ENCODE measurements around the gene UNC13C. TPM values are rescaled to one million over a fixed set of nuclear protein-coding genes. Genes with fewer than 3 reads are reported as not detected.

UNC13C gene
- total and polyA plus RNA-seq, 8 donors = 0.03 to 6.4 (median 2.3) TPM; not detected in 3

DNA sequence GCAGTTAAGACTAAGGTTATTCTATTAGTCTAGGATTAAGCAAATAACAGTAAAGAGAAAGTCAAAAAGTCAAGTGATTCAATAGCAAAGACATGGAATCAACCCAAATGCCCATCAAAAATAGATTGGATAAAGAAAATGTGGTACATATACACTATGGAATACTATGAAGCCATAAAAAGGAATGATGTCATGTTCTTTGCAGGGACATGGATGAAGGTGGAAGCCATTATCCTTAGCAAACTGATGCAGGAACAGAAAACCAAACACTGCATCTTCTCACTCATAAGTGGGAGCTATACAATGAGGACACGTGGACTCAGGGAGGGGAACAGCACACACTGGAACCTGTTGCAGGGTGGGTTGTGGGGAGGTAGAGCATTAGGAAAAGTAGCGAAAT, 29.0 kb downstream of the UNC13C start:
- Histone ChIP-seq H3K27ac (no peak overlapping the region), H3K4me1 (no peaks in the 10 kb centered on the region), H3K4me3 (no peak overlapping the region), H3K36me3 (no peaks in the 10 kb centered on the region), H3K27me3 (no peaks in the 10 kb centered on the region), H3K9me3 (no peaks in the 10 kb centered on the region)
- WGBS, 5 donors = 75 to 95% (median 90%) methylated on average over 2 of the region's 2 CpGs
- intact Hi-C loops (cut with DNase I; ENCODE audit: low total_unique reads) = no loop called here
- TF ChIP-seq, protein P1, sequence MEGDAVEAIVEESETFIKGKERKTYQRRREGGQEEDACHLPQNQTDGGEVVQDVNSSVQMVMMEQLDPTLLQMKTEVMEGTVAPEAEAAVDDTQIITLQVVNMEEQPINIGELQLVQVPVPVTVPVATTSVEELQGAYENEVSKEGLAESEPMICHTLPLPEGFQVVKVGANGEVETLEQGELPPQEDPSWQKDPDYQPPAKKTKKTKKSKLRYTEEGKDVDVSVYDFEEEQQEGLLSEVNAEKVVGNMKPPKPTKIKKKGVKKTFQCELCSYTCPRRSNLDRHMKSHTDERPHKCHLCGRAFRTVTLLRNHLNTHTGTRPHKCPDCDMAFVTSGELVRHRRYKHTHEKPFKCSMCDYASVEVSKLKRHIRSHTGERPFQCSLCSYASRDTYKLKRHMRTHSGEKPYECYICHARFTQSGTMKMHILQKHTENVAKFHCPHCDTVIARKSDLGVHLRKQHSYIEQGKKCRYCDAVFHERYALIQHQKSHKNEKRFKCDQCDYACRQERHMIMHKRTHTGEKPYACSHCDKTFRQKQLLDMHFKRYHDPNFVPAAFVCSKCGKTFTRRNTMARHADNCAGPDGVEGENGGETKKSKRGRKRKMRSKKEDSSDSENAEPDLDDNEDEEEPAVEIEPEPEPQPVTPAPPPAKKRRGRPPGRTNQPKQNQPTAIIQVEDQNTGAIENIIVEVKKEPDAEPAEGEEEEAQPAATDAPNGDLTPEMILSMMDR (IDR thresholded peaks at IDR 0.05) = no peak
- no peak for TF ChIP-seq EP300 (IDR thresholded peaks at IDR 0.05)
- TF ChIP-seq POLR2AphosphoS5 (IDR thresholded peaks at IDR 0.05) = no peak
- no peak for TF ChIP-seq POLR2A (IDR thresholded peaks at IDR 0.05)
- no peak for DNase-seq

DNA sequence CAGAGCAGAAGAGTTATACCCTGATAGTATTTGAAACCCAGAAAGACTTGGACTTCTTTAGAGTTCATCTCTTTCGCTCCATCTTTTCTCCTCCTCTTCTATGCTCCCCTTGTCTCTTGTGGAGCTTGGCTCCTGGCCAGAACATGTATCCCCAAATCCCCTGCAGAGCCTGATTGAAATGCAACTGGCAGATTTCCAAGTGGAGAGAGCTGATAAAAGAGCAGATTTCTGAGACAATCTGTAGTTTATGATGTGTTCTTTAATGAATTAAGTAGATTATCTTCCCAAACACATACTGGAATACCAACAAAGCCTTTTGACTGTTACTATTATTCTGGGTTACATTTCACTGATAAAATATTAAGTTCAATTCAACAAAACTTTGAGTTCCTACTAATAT, 33.4 kb downstream of the UNC13C start:
- TF ChIP-seq, protein P1 (IDR thresholded peaks at IDR 0.05) = no peak
- TF ChIP-seq POLR2AphosphoS5 (IDR thresholded peaks at IDR 0.05) = no peak
- no peak for TF ChIP-seq EP300 (IDR thresholded peaks at IDR 0.05)
- no peak for TF ChIP-seq POLR2A (IDR thresholded peaks at IDR 0.05)
- H3K27ac ChIP-seq = no peak overlapping the region
- DNase-seq = no peak
- H3K9me3 ChIP-seq = no peaks in the 10 kb centered on the region
- intact Hi-C loops (cut with DNase I; ENCODE audit: low total_unique reads) = no loop called here
- H3K36me3 ChIP-seq = no peaks in the 10 kb centered on the region
- H3K27me3 ChIP-seq = no peaks in the 10 kb centered on the region
- no peak overlapping the region for H3K4me3 ChIP-seq
- no peaks in the 10 kb centered on the region for H3K4me1 ChIP-seq
- 69 to 95% (median 87%) methylated on average over 1 of the region's 1 CpG for WGBS, 5 donors

DNA sequence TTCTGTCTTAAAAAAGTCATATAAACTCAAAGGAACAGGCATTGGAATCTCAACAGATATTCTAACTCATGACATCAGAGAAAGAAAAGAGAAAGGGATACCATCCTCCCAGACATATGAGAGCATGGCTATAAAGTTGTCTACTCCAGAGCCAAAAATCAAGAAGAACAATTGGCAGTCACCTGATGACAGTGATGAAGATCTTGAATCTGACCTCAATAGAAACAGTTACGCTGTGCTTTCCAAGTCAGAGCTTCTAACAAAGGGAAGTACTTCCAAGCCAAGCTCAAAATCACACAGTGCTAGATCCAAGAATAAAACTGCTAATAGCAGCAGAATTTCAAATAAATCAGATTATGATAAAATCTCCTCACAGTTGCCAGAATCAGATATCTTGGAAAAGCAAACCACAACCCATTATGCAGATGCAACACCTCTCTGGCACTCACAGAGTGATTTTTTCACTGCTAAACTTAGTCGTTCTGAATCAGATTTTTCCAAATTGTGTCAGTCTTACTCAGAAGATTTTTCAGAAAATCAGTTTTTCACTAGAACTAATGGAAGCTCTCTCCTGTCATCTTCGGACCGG, 35.9 kb downstream of the UNC13C start:
- intact Hi-C loops (cut with DNase I; ENCODE audit: low total_unique reads) = no loop called here
- Histone ChIP-seq H3K36me3 (no peaks in the 10 kb centered on the region), H3K4me3 (no peak overlapping the region), H3K9me3 (no peaks in the 10 kb centered on the region), H3K27ac (no peak overlapping the region), H3K4me1 (no peaks in the 10 kb centered on the region), H3K27me3 (no peaks in the 10 kb centered on the region)
- TF ChIP-seq POLR2A (IDR thresholded peaks at IDR 0.05) (no peak), EP300 (IDR thresholded peaks at IDR 0.05) (no peak), POLR2AphosphoS5 (IDR thresholded peaks at IDR 0.05) (no peak)
- TF ChIP-seq, protein P1 (IDR thresholded peaks at IDR 0.05) = no peak
- DNase-seq = peak in 1 of 2 donors; percentile 3
- whole genome bisulfite sequencing, 5 donors = 67 to 84% (median 74%) methylated on average over 4 of the region's 4 CpGs

DNA sequence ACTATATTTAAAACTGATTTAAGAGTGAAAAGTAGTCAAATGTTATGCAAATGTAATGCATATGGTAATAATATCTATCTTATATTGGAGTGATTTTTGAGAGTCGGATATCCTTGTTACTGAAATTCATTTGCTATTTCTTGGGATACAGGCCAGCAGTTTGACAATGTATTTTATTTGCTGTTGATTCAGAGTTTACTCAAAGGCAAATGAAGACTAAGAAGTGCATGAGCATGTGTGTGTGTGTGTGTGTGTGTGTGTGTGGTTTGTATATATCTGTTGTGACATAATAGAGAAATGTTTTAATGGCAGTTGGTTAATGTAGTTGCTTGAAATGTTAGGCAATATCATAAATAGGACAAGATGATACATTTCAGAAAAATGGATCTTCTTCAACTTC, 39.0 kb downstream of the UNC13C start:
- intact Hi-C loops (cut with DNase I; ENCODE audit: low total_unique reads) = no loop called here
- H3K27me3 ChIP-seq = no peaks in the 10 kb centered on the region
- no peak overlapping the region for H3K4me3 ChIP-seq
- DNase-seq = no peak
- peaks cover 0 to 6% (median 4%) of the 10 kb centered on the region in 4 donors for H3K9me3 ChIP-seq
- no peaks in the 10 kb centered on the region for H3K36me3 ChIP-seq
- no peaks in the 10 kb centered on the region for H3K4me1 ChIP-seq
- no peak for TF ChIP-seq POLR2AphosphoS5 (IDR thresholded peaks at IDR 0.05)
- no peak for TF ChIP-seq EP300 (IDR thresholded peaks at IDR 0.05)
- no peak for TF ChIP-seq POLR2A (IDR thresholded peaks at IDR 0.05)
- TF ChIP-seq, protein P1 (IDR thresholded peaks at IDR 0.05) = no peak
- H3K27ac ChIP-seq = no peak overlapping the region
- WGBS, 5 donors = 80 to 100% (median 91%) methylated on average over 1 of the region's 1 CpG
